K562 (cell line): ENCODE data around the gene AIRE. TPM values are rescaled to one million over a fixed set of nuclear protein-coding genes. Genes with fewer than 3 reads are reported as not detected.

Source experiments
- FOXK1 ChIP-seq: sonication (generic); formaldehyde crosslinking; IDR thresholded peaks from 2 replicates; pipeline ENCODE4 v1.8.0; 2022; ENCODE audit warnings: missing genetic modification reagents, mild to moderate bottlenecking, borderline replicate concordance
- FOXP1 ChIP-seq: sonication (generic); formaldehyde crosslinking; IDR thresholded peaks from 2 replicates; pipeline ENCODE4 v1.8.0; 2022; ENCODE audit warnings: mild to moderate bottlenecking, missing genetic modification reagents
- GABPB1 ChIP-seq: sonication (generic); formaldehyde crosslinking; IDR thresholded peaks from 2 replicates; pipeline ENCODE4 v1.8.0; 2022; ENCODE audit warnings: mild to moderate bottlenecking, missing genetic modification reagents
- GTF2E2 ChIP-seq: fragments of 200-800 bp; sonication (Bioruptor generic); IDR thresholded peaks from 2 replicates; pipeline ENCODE4 v1.6.1; 2016; ENCODE audit warnings: missing genetic modification characterization, missing compliant biosample characterization
- JUN ChIP-seq, 2 experiments: sonication (generic) in 1 of 2; formaldehyde crosslinking in 1 of 2; IDR thresholded peaks; 2 replicates each; pipeline versions ENCODE4 v1.6.1 to v1.8.0; 2012 to 2022; ENCODE audit warnings: borderline replicate concordance in 2 of 2, mild to moderate bottlenecking in 2 of 2, improper control_type of control experiment in 1 of 2, low read depth in 1 of 2, low read length in 1 of 2, missing genetic modification reagents in 1 of 2
- PHF20 ChIP-seq: fragments of 450-650 bp; IDR thresholded peaks from 2 replicates; pipeline ENCODE4 v1.6.1; 2018; ENCODE audit not compliant: partially characterized antibody
- PHF8 ChIP-seq: fragments of 200-600 bp; sonication (generic); IDR thresholded peaks from 2 replicates; pipeline ENCODE4 v1.6.1; 2012; ENCODE audit warnings: mixed run types, mild to moderate bottlenecking, inconsistent platforms, low read length, moderate library complexity, borderline replicate concordance
- SMC3 ChIP-seq: conservative IDR thresholded peaks from 2 replicates; pipeline ENCODE4 v1.6.1; 2011; ENCODE audit warnings: low read depth, low read length, improper control_type of control experiment; ENCODE audit not compliant: insufficient read depth
- TAF9B ChIP-seq: fragments of 450-650 bp; IDR thresholded peaks from 2 replicates; pipeline ENCODE4 v1.6.1; 2018; ENCODE audit warnings: mild to moderate bottlenecking; ENCODE audit not compliant: partially characterized antibody
- TBP ChIP-seq: optimal IDR thresholded peaks from 2 replicates; pipeline ENCODE3; 2011; ENCODE audit warnings: low read depth, low read length, improper control_type of control experiment
- TFAM ChIP-seq: fragments of 250-450 bp; sonication (Bioruptor Pico); conservative IDR thresholded peaks from 2 replicates; pipeline ENCODE4 v1.5.0; 2021; ENCODE audit warnings: mild to moderate bottlenecking, moderate library complexity
- XRCC3 ChIP-seq: fragments of 450-650 bp; IDR thresholded peaks from 2 replicates; pipeline ENCODE4 v1.6.1; 2017; ENCODE audit warnings: mild to moderate bottlenecking, moderate library complexity
- ZBTB11 ChIP-seq, 3 experiments: fragments of 200-800 bp in 1 of 3; fragments of 250-450 bp in 1 of 3; fragments of 450-650 bp in 1 of 3; sonication (Bioruptor Pico) in 1 of 3; sonication (Bioruptor generic) in 1 of 3; formaldehyde crosslinking in 1 of 3; IDR thresholded peaks; 2 replicates each; pipeline versions ENCODE4 v1.6.1 to v1.8.0; 2016 to 2022; ENCODE audit warnings: mild to moderate bottlenecking in 2 of 3, missing genetic modification characterization in 2 of 3, missing compliant biosample characterization in 1 of 3, moderate library complexity in 1 of 3
- ZC3H11A ChIP-seq: IDR thresholded peaks from 2 replicates; pipeline ENCODE4 v1.6.1; 2012; ENCODE audit warnings: low read depth, low read length, improper control_type of control experiment
- ZNF197 ChIP-seq: fragments of 200-800 bp; sonication (Bioruptor generic); IDR thresholded peaks from 2 replicates; pipeline ENCODE4 v1.6.1; 2016; ENCODE audit warnings: low read depth, missing genetic modification characterization, missing compliant biosample characterization
- ZNF398 ChIP-seq: fragments of 250-450 bp; sonication (Bioruptor Pico); IDR thresholded peaks from 2 replicates; pipeline ENCODE4 v1.8.0; 2021; ENCODE audit warnings: moderate library complexity, mild to moderate bottlenecking, inconsistent platforms
- polyA plus RNA-seq, 8 experiments: library from polyadenylated mRNA; depleted of rRNA in 4 of 8; stranded (reverse) in 5 of 8; unstranded in 3 of 8; fragments of >200 nt; fragmentation: Nextera tagmentation in 2 of 8; fragmentation: Illumina TruSeq in 1 of 8; extraction: Ambion mirVana in 2 of 8; extraction: Trizol in 1 of 8; gene quantifications; 2 replicates each; pipeline versions ENCODE4 v1.2.1 to v1.2.3, GENCODE V29; 2011 to 2014; ENCODE audit warnings: inconsistent platforms in 1 of 8, missing spikeins in 1 of 8
- total RNA-seq, 7 experiments: library from RNA; depleted of rRNA in 6 of 7; stranded (reverse); fragments of >200 nt in 6 of 7; fragmentation: Illumina TruSeq in 2 of 7; extraction: Trizol in 2 of 7; gene quantifications; 2 replicates each; pipeline versions ENCODE4 v1.2.1 to v1.2.3, GENCODE V29; 2011 to 2021; ENCODE audit warnings: low replicate concordance in 1 of 7
- TF ChIP-seq, protein P1 (sequence below): fragments of 450-650 bp; formaldehyde crosslinking; IDR thresholded peaks from 2 replicates; pipeline ENCODE4 v1.4.0; 2022; ENCODE audit warnings: missing genetic modification characterization
- TF ChIP-seq, protein P2 (sequence below): fragments of 200-800 bp; sonication (Bioruptor generic); IDR thresholded peaks from 2 replicates; pipeline ENCODE4 v1.6.1; 2017; ENCODE audit warnings: missing genetic modification characterization, missing compliant biosample characterization

The AIRE gene
- total and polyA plus RNA-seq, 9 of the 15 experiments (the other 6 are each of a cell fraction or from before 2014, with no cell fraction given), result 0.01 TPM; not detected in 8

GRCh38 chr21:44297525-44298290, 12.0 kb downstream of the AIRE start (continued):
- TF ChIP-seq ZC3H11A (peak; percentile 26; the same call in 1 of the 2 replicates), GTF2E2 (tag) (no peak), JUN (IDR thresholded peaks at IDR 0.05; ENCODE audit: borderline replicate concordance, low read depth, low read length) (0 out of 2 replicates have a peak, but pooled peaks have one; percentile 29), JUN (CRISPR knock-in tag; IDR thresholded peaks at IDR 0.05; ENCODE audit: borderline replicate concordance) (no peak), PHF20 (no peak), GABPB1 (CRISPR knock-in tag) (peak; percentile 50; the same call in 1 of the 2 replicates), FOXP1 (CRISPR knock-in tag) (no peak; the same call in 1 of the 2 replicates), TFAM (no peak), XRCC3 (no peak), ZNF197 (CRISPR knock-in tag) (no peak), SMC3 (peak; percentile 94), ZNF398 (CRISPR knock-in tag) (no peak), TBP (no peak), ZBTB11 (CRISPR knock-in tag; IDR thresholded peaks at IDR 0.05) (no peak), FOXK1 (CRISPR knock-in tag) (peak; percentile 82; the same call in 1 of the 2 replicates), PHF8 (no peak), TAF9B (no peak)
- TF ChIP-seq, protein P1, sequence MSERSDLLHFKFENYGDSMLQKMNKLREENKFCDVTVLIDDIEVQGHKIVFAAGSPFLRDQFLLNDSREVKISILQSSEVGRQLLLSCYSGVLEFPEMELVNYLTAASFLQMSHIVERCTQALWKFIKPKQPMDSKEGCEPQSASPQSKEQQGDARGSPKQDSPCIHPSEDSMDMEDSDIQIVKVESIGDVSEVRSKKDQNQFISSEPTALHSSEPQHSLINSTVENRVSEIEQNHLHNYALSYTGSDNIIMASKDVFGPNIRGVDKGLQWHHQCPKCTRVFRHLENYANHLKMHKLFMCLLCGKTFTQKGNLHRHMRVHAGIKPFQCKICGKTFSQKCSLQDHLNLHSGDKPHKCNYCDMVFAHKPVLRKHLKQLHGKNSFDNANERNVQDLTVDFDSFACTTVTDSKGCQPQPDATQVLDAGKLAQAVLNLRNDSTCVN (CRISPR knock-in tag), result 0 out of 2 replicates have a peak, but pooled peaks have one; percentile 69
- TF ChIP-seq, protein P2, sequence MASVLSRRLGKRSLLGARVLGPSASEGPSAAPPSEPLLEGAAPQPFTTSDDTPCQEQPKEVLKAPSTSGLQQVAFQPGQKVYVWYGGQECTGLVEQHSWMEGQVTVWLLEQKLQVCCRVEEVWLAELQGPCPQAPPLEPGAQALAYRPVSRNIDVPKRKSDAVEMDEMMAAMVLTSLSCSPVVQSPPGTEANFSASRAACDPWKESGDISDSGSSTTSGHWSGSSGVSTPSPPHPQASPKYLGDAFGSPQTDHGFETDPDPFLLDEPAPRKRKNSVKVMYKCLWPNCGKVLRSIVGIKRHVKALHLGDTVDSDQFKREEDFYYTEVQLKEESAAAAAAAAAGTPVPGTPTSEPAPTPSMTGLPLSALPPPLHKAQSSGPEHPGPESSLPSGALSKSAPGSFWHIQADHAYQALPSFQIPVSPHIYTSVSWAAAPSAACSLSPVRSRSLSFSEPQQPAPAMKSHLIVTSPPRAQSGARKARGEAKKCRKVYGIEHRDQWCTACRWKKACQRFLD (CRISPR knock-in tag), result no peak
